Adrenal gland (tissue), 5 donors: ENCODE measurements around the gene HIBADH.

Source experiments
- CTCF ChIP-seq, 6 experiments: fragments of 450-650 bp in 4 of 6; fragments of 200-600 bp in 2 of 6; sonication (generic) in 1 of 6; IDR thresholded peaks; 1 replicate in 5 of 6; 2 replicates in 1 of 6; pipeline versions ENCODE4 v1.5.1 to v1.8.0; 2016 to 2021; ENCODE audit warnings: antibody characterized with exemption in 6 of 6, mild to moderate bottlenecking in 2 of 6, moderate library complexity in 1 of 6
- POLR2A ChIP-seq, 2 donors: fragments of 450-650 bp; IDR thresholded peaks; one replicate each; pipeline ENCODE4 v1.6.1; 2017; ENCODE audit warnings: antibody characterized with exemption in 2 of 2, mild to moderate bottlenecking in 2 of 2, moderate library complexity in 1 of 2
- donor health status: DM: no; HTN: no; CAD: no.

- TF ChIP-seq CTCF (IDR thresholded peaks at IDR 0.05), result no peak
- no peak for TF ChIP-seq POLR2A (IDR thresholded peaks at IDR 0.05)
Measured at GRCh38 chr7:27546610-27547009, 116.1 kb downstream of the HIBADH start.
